GM12874 (cell line): ENCODE results near the gene ACSBG1.

ENCODE experiments used
- TF ChIP-seq, protein P1 (sequence below): IDR thresholded peaks from 2 replicates; pipeline ENCODE4 v1.5.1; 2011; ENCODE audit warnings: low read depth, mild to moderate bottlenecking, control low read depth, low read length, moderate library complexity; ENCODE audit not compliant: insufficient read depth

Gene ACSBG1

DNA sequence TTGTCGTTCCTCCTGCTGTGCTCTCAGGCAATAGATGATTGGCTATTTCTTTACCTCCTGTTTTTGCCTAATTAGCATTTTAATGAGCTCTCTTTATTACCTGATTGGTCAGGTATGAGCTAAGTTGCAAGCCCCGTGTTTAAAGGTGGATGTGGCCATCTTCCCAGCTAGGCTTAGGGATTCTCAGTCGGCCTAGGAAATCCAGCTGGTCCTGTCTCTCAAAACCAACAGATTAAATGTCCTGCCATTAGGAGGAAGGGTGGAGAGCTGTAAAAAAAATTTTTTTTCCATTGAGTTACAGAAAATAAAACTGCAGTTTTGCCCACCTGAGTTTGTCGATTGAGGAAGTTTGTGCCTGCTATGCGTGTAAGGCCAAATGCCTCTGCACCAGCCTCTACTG lies 5.4 kb upstream of the ACSBG1 start:
- TF ChIP-seq, protein P1, sequence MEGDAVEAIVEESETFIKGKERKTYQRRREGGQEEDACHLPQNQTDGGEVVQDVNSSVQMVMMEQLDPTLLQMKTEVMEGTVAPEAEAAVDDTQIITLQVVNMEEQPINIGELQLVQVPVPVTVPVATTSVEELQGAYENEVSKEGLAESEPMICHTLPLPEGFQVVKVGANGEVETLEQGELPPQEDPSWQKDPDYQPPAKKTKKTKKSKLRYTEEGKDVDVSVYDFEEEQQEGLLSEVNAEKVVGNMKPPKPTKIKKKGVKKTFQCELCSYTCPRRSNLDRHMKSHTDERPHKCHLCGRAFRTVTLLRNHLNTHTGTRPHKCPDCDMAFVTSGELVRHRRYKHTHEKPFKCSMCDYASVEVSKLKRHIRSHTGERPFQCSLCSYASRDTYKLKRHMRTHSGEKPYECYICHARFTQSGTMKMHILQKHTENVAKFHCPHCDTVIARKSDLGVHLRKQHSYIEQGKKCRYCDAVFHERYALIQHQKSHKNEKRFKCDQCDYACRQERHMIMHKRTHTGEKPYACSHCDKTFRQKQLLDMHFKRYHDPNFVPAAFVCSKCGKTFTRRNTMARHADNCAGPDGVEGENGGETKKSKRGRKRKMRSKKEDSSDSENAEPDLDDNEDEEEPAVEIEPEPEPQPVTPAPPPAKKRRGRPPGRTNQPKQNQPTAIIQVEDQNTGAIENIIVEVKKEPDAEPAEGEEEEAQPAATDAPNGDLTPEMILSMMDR, result no peak

DNA sequence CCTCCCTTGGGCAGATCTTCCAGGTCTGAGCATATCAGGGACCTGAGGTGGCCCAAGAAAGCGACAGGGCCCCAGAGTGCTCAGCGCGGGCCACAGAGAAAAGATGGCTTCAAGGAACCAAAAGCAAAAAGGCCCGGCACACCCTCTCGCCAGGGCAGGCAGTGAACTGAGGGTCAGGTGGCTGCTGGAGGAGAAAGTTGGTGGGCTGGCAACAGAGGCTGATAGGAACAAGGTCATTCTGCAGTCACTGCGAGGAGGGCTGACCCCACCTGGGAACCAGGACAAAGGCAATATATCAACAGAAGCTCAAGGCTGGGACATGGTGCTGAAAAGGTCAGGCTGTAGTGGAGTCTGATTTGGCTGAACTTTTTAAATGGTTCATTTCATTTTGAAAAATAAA lies 2.8 kb upstream of the ACSBG1 start:
- TF ChIP-seq, protein P1, result no peak

DNA sequence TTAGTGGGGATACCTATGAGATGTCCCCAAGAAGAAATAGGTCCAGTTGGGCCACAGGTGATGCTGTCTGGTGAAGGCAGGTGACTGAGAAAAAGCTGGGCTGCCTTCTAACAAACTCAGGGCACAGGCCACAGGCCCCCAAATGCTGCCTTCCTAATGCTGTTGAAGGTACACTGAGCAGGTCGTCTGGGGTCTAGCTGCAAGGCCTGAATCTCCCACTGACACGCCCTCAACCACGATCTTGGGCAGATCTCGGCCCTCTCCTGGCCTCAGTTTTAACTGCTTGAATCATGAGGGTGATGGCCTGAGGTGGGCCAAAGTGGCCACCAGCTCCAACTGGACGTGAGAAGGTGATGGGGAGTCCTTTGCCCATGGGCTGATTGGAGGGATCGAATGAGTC lies 2.1 kb upstream of the ACSBG1 start:
- TF ChIP-seq, protein P1, result no peak

DNA sequence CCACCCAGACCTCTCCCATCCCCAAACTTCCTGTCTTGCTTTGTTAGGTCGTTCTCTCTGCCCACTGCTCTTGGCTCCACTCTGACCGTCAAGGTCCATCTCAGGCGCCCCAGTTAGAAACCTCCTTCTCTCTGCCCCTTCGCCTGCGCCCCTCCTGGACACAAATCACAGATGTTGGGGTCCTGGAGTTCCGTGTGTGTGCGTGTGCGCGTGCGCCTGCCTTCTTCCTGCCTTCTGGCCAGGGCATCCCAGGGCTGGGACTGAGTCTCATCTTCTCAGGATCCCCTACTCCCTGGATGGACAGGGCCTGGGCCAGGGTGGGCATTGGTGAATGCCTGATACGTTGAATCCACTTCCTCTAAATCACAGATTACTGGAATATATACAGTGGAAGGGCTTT lies 869 bp downstream of the ACSBG1 start:
- TF ChIP-seq, protein P1, result no peak

DNA sequence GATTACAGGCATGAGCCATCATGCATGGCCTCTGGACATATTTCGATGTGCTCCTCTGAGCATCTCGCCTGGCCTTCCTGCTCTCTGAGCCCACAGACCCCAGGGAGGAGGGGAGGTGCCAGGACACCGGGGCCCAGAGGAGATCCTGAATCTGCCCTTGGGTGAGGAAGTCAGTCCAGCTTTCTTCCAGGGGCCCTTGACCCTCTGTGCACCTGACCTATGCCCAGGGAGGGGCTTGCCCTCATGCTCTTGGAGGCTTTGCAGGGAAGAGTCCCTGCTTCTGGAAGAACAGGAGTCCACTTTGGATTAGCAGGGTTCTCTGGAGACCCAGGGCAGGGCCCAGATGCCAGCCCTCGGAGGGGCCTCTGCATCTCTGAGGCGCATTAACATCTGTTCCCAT lies 1.4 kb downstream of the ACSBG1 start:
- TF ChIP-seq, protein P1, result no peak

DNA sequence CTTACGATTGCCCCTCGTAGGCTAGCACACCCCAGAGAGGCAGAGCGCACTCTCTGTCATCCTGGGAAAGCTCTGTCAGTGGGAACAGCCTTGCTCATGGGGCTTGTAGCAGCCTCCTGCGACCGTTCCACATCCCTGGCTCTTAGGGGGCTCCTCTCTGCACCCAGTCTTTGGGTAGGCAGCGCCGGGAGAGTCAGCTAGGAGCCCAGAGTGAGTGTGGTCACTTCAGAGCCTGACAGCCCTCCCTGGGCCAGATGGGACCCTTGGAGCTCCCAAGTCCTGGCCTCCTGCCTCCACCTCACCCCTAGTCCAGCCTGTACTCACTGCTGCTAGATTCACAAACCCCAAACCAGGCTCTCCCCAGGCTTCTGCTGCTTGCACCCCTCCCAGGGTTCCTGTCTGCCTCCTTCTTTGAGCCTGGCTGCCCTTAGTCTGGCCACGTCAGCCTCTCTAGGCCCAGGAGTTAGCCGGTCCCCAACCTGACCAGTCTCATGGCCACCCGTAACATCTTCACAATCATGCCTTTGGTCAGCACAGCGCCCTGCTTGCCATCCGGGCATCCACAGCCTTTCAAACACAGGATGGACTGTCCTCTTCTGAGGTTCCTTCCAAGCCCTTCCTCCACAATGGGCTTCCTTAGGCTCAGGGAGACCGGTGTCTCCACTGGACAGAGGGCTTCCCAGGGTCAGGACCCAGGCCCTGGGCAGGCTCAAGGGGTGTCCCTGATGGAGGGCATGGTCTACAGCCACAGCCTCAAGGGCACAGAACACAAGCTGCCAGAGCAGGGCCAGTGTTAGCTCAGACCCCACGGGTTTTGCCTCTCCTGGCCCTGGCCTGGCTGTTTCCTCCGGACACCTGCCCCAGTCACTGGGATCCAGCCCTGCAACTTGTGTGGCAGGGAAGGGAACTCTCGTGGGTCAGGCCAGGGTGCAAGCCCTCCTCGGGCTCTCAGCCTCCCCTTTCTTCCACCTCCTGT lies 4.6 kb downstream of the ACSBG1 start:
- TF ChIP-seq, protein P1, result no peak

DNA sequence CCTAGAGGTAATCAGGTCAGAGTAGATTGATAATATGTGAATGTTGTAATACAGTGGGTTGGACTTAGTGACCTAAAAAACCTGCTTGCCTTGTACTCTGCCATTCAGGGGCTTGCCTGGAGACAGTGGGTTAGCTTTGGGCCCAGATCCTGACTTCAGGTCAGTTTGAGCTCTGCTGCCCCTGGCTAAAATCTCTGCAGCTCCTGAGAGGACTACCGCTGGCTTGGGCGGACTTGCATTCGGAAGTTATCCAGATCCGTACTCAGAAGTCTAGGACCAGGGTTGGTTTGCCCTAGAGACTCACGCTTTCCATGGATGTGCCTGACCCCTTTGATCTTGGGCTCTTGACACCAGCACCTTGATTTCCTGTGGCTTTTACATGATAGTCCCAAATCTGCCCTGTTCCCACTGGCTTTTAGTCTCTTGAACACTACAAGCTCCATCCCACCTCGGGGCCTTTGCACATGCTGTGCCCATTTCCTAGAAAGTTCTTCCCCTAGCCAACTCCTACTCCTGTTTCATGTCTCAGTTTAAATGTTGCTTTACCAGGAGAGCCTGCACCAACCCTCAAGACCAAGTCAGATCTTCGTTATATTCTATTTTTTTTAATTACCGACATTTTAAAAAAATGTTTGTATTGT lies 5.9 kb downstream of the ACSBG1 start:
- TF ChIP-seq, protein P1, result no peak
